IMR-90 (cell line): Measurements from ENCODE around the gene GRM8. TPM values are rescaled to one million over a fixed set of nuclear protein-coding genes. Genes with fewer than 3 reads are reported as not detected.

Experiments used
- ATAC-seq: fragments of 200-7000 bp; cut with Tn5 transposase; 2 replicates; pipeline ENCODE4 v1.9.1; 2020; ENCODE audit warnings: low read depth, mild to moderate bottlenecking, moderate library complexity
- BruUV-seq: library from RNA; stranded (reverse); fragments of 400-500 nt; replicated peaks from 2 replicates; lab custom pipeline; 2021; lab: Mats Ljungman, UMichigan
- CTCF ChIA-PET: fragments of 300-600 bp; formaldehyde crosslinking; extraction: SDS; loops from one replicate; lab custom pipeline; 2021; ENCODE audit warnings: antibody characterized with exemption; lab: Yijun Ruan, JAX
- POLR2A ChIA-PET: fragments of 300-600 bp; sonication (Branson Sonifier 250); formaldehyde crosslinking; loops from one replicate; lab custom pipeline; 2022; ENCODE audit warnings: antibody characterized with exemption; ENCODE audit not compliant: unreplicated experiment; lab: Charles Lee
- DNase-seq: peaks from one replicate; pipeline ENCODE4 v3.0.0; 2013
- H2AFZ ChIP-seq: replicated peaks from 2 replicates; pipeline ENCODE3; 2013; ENCODE audit warnings: low read length, mild to moderate bottlenecking; ENCODE audit not compliant: poor library complexity
- H2AK5ac ChIP-seq: 2 replicates; pipeline ENCODE4 v1.6.1; 2013; ENCODE audit warnings: low read depth, low read length, inconsistent platforms
- H2AK9ac ChIP-seq: replicated peaks from 2 replicates; pipeline ENCODE3; 2013; ENCODE audit warnings: mild to moderate bottlenecking, low read depth, low read length, moderate library complexity; ENCODE audit not compliant: poor library complexity
- H2BK120ac ChIP-seq: 2 replicates; pipeline ENCODE4 v1.6.1; 2013; ENCODE audit warnings: low read depth, low read length, inconsistent platforms
- H2BK15ac ChIP-seq: 3 replicates; pipeline ENCODE4 v1.6.1; 2013; ENCODE audit warnings: low read depth, low read length, inconsistent platforms
- H2BK20ac ChIP-seq: 2 replicates; pipeline ENCODE4 v1.6.1; 2013; ENCODE audit warnings: low read depth, mild to moderate bottlenecking, inconsistent platforms, low read length, moderate library complexity
- H2BK5ac ChIP-seq: 2 replicates; pipeline ENCODE4 v1.6.1; 2013; ENCODE audit warnings: mild to moderate bottlenecking, low read depth, low read length, inconsistent platforms; ENCODE audit not compliant: poor library complexity, severe bottlenecking
- H3K14ac ChIP-seq: replicated peaks from 2 replicates; pipeline ENCODE4 v1.6.1; 2013; ENCODE audit warnings: low read depth, low read length, inconsistent platforms
- H3K18ac ChIP-seq: 2 replicates; pipeline ENCODE4 v1.6.1; 2013; ENCODE audit warnings: low read depth, low read length, control low read depth
- H3K23ac ChIP-seq: 2 replicates; pipeline ENCODE4 v1.6.1; 2013; ENCODE audit warnings: low read depth, low read length, inconsistent platforms
- H3K27ac ChIP-seq: 2 replicates; pipeline ENCODE4 v1.5.1; 2013; ENCODE audit warnings: mild to moderate bottlenecking, control low read depth, low read length; ENCODE audit not compliant: insufficient read depth
- H3K27me3 ChIP-seq: 2 replicates; pipeline ENCODE4 v1.6.1; 2013; ENCODE audit warnings: low read length; ENCODE audit not compliant: control insufficient read depth, insufficient read depth
- H3K36me3 ChIP-seq: 2 replicates; pipeline ENCODE4 v1.6.1; 2013; ENCODE audit warnings: low read length, mixed read lengths; ENCODE audit not compliant: control insufficient read depth, insufficient read depth
- H3K4ac ChIP-seq: 2 replicates; pipeline ENCODE4 v1.6.1; 2013; ENCODE audit warnings: low read depth, low read length, inconsistent platforms
- H3K4me1 ChIP-seq: 2 replicates; pipeline ENCODE4 v1.6.1; 2013; ENCODE audit warnings: low read length, mixed read lengths; ENCODE audit not compliant: control insufficient read depth, insufficient read depth
- H3K4me2 ChIP-seq: 2 replicates; pipeline ENCODE4 v1.6.1; 2013; ENCODE audit warnings: low read depth, mild to moderate bottlenecking, control low read depth, low read length, moderate library complexity
- H3K4me3 ChIP-seq: 2 replicates; pipeline ENCODE4 v1.5.1; 2013; ENCODE audit warnings: low read depth, mild to moderate bottlenecking, control low read depth, low read length, moderate library complexity; ENCODE audit not compliant: insufficient read depth
- H3K56ac ChIP-seq: 2 replicates; pipeline ENCODE4 v1.6.1; 2013; ENCODE audit warnings: low read length, inconsistent platforms; ENCODE audit not compliant: insufficient read depth; ENCODE audit errors: extremely low read depth
- H3K79me1 ChIP-seq, 2 experiments: 2 replicates each; pipeline ENCODE4 v1.6.1; 2013; ENCODE audit warnings: low read length in 2 of 2, inconsistent platforms in 1 of 2, low read depth in 1 of 2
- H3K9ac ChIP-seq: 2 replicates; pipeline ENCODE4 v1.6.1; 2013; ENCODE audit warnings: low read depth, low read length, control low read depth
- H3K9me1 ChIP-seq: 2 replicates; pipeline ENCODE4 v1.6.1; 2013; ENCODE audit warnings: low read length, inconsistent platforms; ENCODE audit not compliant: insufficient read depth
- H3K9me3 ChIP-seq: 2 replicates; pipeline ENCODE4 v1.6.1; 2013; ENCODE audit warnings: low read length; ENCODE audit not compliant: control insufficient read depth, insufficient read depth
- H4K20me1 ChIP-seq: 2 replicates; pipeline ENCODE4 v1.6.1; 2013; ENCODE audit warnings: low read length, inconsistent platforms; ENCODE audit not compliant: insufficient read depth
- H4K5ac ChIP-seq: 2 replicates; pipeline ENCODE4 v1.6.1; 2013; ENCODE audit warnings: mild to moderate bottlenecking, low read depth, low read length, control low read depth
- H4K8ac ChIP-seq, 2 experiments: 2 replicates each; pipeline ENCODE4 v1.6.1; 2013; ENCODE audit warnings: low read depth in 2 of 2, low read length in 2 of 2, control low read depth in 1 of 2, inconsistent platforms in 1 of 2
- H4K91ac ChIP-seq: 2 replicates; pipeline ENCODE4 v1.6.1; 2013; ENCODE audit warnings: low read depth, low read length, inconsistent platforms; ENCODE audit not compliant: insufficient read depth
- BHLHE40 ChIP-seq: fragments of 150-350 bp; IDR thresholded peaks from 2 replicates; pipeline ENCODE4 v1.6.1; 2016; ENCODE audit warnings: mild to moderate bottlenecking, low read depth, low read length
- CEBPB ChIP-seq: IDR thresholded peaks from 2 replicates; pipeline ENCODE4 v1.6.1; 2012; ENCODE audit warnings: low read depth, low read length, improper control_type of control experiment
- MXI1 ChIP-seq: IDR thresholded peaks from 2 replicates; pipeline ENCODE4 v1.6.1; 2012; ENCODE audit warnings: low read depth, mild to moderate bottlenecking, low read length, moderate library complexity, borderline replicate concordance
- NFE2L2 ChIP-seq: fragments of 150-350 bp; IDR thresholded peaks from 2 replicates; pipeline ENCODE4 v1.6.1; 2016; ENCODE audit warnings: low read depth, mild to moderate bottlenecking, low read length
- RAD21 ChIP-seq: IDR thresholded peaks from 2 replicates; pipeline ENCODE4 v1.6.1; 2012; ENCODE audit warnings: low read length, improper control_type of control experiment
- RFX5 ChIP-seq: IDR thresholded peaks from 2 replicates; pipeline ENCODE4 v1.8.0; 2012; ENCODE audit warnings: low read depth, mild to moderate bottlenecking, low read length, moderate library complexity
- SMC3 ChIP-seq: fragments of 150-350 bp; IDR thresholded peaks from 2 replicates; pipeline ENCODE4 v1.6.1; 2016; ENCODE audit warnings: low read depth, mild to moderate bottlenecking, antibody characterized with exemption, low read length, moderate library complexity
- WGBS, 2 experiments: methylation state at CpG; one replicate each; pipeline versions ENCODE4 v1.1.5 to v1.1.7; 2013; ENCODE audit warnings: missing lambda C conversion rate in 2 of 2; ENCODE audit not compliant: insufficient read length in 1 of 2; ENCODE audit errors: extremely low coverage in 2 of 2; 5-methylcytosine and 5-hydroxymethylcytosine counted together
- dilution Hi-C: fragments of 300-500 bp; cut with HindIII; formaldehyde crosslinking; loops from one replicate; pipeline ENCODE4 v1.14.3; 2018; ENCODE audit warnings: low sequenced_read_pairs; ENCODE audit not compliant: unreplicated experiment
- in situ Hi-C: fragments of 300-500 bp; cut with MboI; formaldehyde crosslinking; loops from 3 replicates; pipeline ENCODE4 v1.14.3; 2019; ENCODE audit warnings: low sequenced_read_pairs, inconsistent platforms, mixed read lengths
- intact Hi-C: fragments of 100-400 bp; cut with micrococcal nuclease; formaldehyde crosslinking; loops from 2 replicates; pipeline ENCODE4 v1.10.0; 2022
- polyA plus RNA-seq, 3 experiments: library from polyadenylated mRNA; depleted of rRNA; stranded (reverse); fragments of >200 nt; gene quantifications; 2 replicates each; pipeline ENCODE4 v1.2.3, GENCODE V29; 2012; ENCODE audit warnings: low replicate concordance in 1 of 3
- total RNA-seq: library from RNA; depleted of rRNA; stranded (reverse); fragments of >200 nt; gene quantifications from 2 replicates; pipeline ENCODE4 v1.2.3, GENCODE V29; 2012
- TF ChIP-seq, protein P1 (sequence below): fragments of 150-350 bp; IDR thresholded peaks from 2 replicates; pipeline ENCODE4 v1.6.1; 2017; ENCODE audit warnings: mild to moderate bottlenecking, antibody characterized with exemption, low read length, low read depth

GRM8 gene
- total and polyA plus RNA-seq, 2 of the 4 experiments (the other 2 are of a cell fraction) = not detected

DNA sequence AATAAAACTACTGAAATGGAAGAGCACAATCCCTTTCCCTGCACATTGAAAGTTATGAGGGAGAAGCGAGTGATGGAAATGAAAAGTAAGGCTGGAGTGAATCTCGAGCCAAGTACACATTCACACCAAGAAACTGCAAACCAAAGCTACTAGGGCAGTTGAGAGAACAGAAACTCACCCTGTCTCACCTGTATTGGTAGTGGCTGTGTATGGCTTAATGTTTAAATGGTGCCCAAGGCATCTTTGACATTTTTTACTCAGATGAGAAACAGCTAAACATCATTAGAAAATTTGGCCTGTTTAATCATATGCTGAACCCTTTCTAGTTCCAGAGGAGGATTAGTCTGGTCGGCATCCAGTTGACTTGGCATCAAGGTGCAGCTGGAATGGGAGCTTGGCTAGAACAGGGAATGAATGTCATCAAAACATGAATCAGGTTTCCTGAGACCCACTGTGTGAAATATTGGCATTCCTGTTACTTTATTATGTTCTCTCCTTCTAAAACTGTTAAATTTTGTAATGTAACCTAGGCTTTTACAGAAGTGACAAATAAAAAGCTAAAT lies 840.8 kb downstream of the GRM8 start:
- no peak for DNase-seq
- no peaks in the 10 kb centered on the region for H3K9me1 ChIP-seq

More for the DNA sequence above, 840.8 kb downstream of the GRM8 start:
- H4K20me1 ChIP-seq = no peaks in the 10 kb centered on the region
- ChIA-PET POLR2A (no interaction called here), CTCF (no interaction called here)
- no peak overlapping the region for H3K4me2 ChIP-seq
- H3K23ac ChIP-seq = no peak overlapping the region
- no TSS peak for BruUV-seq
- H3K9me3 ChIP-seq = peaks cover 6% of the 10 kb centered on the region; the same call in 1 of the 2 replicates
- H3K18ac ChIP-seq = no peak overlapping the region
- no peak overlapping the region for H2BK20ac ChIP-seq
- no peak for ATAC-seq
- no peaks in the 10 kb centered on the region for H3K36me3 ChIP-seq
- H3K4me1 ChIP-seq = no peaks in the 10 kb centered on the region
- H2AK9ac ChIP-seq = no peak overlapping the region
- H2BK5ac ChIP-seq = no peak overlapping the region
- WGBS, 2 experiments = no CpG with 5 or more reads among the region's 3 CpGs
- no peak overlapping the region for H3K4ac ChIP-seq
- no peaks in the 10 kb centered on the region for H3K27me3 ChIP-seq
- intact Hi-C loops = no loop called here
- H4K5ac ChIP-seq = no peak overlapping the region
- no peak overlapping the region for H3K4me3 ChIP-seq
- no peak overlapping the region for H2BK120ac ChIP-seq
- dilution Hi-C loops = no loop called here
- no peaks in the 10 kb centered on the region for H3K79me1 ChIP-seq
- no peak overlapping the region for H3K14ac ChIP-seq
- no peak overlapping the region for H2BK15ac ChIP-seq
- H2AK5ac ChIP-seq = no peak overlapping the region
- H3K56ac ChIP-seq = no peak overlapping the region
- in situ Hi-C loops = no loop called here
- H2AFZ ChIP-seq = no peak overlapping the region
- H4K91ac ChIP-seq = no peak overlapping the region
- H3K9ac ChIP-seq = no peak overlapping the region
- TF ChIP-seq MXI1 (no peak), BHLHE40 (no peak), RAD21 (no peak), RFX5 (no peak), SMC3 (no peak), CEBPB (no peak), NFE2L2 (no peak)
- TF ChIP-seq, protein P1, sequence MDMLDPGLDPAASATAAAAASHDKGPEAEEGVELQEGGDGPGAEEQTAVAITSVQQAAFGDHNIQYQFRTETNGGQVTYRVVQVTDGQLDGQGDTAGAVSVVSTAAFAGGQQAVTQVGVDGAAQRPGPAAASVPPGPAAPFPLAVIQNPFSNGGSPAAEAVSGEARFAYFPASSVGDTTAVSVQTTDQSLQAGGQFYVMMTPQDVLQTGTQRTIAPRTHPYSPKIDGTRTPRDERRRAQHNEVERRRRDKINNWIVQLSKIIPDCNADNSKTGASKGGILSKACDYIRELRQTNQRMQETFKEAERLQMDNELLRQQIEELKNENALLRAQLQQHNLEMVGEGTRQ = no peak
- no peak overlapping the region for H4K8ac ChIP-seq
- H3K27ac ChIP-seq = no peak overlapping the region
